ENCODE results near the gene FAM120B.

GRCh38 chr6:170445487-170445886 is 138.9 kb downstream of the FAM120B start:
- TF ChIP-seq, protein P1, sequence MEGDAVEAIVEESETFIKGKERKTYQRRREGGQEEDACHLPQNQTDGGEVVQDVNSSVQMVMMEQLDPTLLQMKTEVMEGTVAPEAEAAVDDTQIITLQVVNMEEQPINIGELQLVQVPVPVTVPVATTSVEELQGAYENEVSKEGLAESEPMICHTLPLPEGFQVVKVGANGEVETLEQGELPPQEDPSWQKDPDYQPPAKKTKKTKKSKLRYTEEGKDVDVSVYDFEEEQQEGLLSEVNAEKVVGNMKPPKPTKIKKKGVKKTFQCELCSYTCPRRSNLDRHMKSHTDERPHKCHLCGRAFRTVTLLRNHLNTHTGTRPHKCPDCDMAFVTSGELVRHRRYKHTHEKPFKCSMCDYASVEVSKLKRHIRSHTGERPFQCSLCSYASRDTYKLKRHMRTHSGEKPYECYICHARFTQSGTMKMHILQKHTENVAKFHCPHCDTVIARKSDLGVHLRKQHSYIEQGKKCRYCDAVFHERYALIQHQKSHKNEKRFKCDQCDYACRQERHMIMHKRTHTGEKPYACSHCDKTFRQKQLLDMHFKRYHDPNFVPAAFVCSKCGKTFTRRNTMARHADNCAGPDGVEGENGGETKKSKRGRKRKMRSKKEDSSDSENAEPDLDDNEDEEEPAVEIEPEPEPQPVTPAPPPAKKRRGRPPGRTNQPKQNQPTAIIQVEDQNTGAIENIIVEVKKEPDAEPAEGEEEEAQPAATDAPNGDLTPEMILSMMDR (IDR thresholded peaks at IDR 0.05; ENCODE audit: low read depth, low read length): no peak
- no peak for TF ChIP-seq EZH2phosphoT487 (IDR thresholded peaks at IDR 0.05; ENCODE audit: low read depth)
